HG03469 (cell line): ENCODE results near the gene TOMM22.
"Not testable (repeated sequence)": the region's sequence is repeated elsewhere in the genome, so short reads cannot be mapped to it uniquely, and the experiment has no call there.

Experiments
- ATAC-seq: cut with Tn5 transposase; IDR thresholded peaks from one replicate; pipeline ENCODE4 v1.9.1; 2021; ENCODE audit warnings: mild to moderate bottlenecking, moderate library complexity, moderate number of reproducible peaks; ENCODE audit not compliant: unreplicated experiment

The TOMM22 gene

DNA sequence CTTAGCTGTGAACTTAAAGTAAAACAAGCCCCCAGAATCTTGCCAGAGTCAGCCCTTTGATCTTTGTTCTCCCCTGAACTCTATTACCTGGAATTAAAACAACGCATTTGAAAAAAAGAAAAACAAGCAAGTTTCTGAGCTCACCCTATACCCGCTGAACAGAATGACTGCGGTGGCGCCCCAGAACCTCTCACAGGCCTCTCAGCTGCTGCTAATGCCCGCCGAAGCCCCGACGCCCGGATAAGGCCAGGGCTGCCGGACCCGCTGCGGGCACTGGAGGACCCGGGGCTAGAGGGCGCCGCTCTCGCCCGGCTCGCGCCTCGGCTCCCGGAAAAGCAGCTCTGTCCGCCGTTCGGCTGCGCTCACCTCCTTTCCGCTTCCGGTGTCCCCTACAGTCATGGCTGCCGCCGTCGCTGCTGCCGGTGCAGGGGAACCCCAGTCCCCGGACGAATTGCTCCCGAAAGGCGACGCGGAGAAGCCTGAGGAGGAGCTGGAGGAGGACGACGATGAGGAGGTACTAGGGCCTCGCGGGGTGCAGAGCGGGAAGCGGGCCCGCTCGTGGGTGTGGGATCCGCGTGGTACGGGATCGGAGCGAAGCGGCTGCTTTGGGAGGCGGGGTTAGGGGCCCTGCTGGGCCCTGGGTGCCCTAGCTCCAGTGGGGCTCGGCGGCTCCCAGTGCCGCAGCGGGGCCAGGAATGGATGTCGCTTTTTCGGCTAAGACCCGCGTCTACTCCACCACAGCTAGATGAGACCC, at the start of gene TOMM22:
Gene TOMM22 (plus strand): TSS at position 376 of the 754 bp plus-strand sequence. CDS start 22 bp downstream, at position 398.
- ATAC-seq: peak; percentile 73

DNA sequence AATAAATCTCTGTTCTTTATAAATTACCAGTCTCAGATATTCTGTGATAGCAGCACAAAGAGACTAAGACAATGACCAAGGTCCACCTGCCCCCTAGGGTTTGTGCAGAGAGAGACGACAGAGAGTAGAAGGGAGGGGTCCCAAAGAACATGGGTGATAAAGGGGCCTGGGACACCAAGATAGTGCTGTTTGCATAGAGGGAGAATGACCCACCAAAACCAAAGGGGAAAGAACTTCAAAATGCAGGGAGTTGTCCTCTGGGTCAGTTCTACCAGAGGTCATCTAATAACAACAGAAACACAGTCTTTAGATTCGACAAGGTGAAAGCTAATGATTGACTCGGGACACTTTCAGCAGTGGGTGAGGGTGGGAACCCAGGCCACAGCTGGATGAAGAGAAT, 49.2 kb upstream of the TOMM22 start:
- no peak for ATAC-seq

DNA sequence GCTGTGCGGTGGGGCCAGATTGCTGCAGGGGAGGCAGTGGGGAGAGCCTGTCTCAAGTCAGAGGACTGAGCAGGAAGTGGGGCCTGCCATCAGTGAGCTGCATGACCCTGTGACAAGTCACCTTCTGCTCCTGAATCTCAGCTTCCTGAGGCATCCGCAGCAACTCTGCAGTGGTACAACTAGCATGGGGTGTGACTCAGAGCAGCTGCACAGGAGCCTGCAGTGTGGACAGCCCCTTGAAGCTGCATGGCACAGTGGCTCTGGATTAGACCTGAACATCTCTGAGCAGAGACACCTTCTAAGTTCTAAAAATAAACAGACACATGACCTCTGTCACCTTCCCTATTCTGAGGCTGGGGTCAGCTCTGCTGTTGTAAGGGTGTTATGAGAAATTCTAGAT, 43.5 kb upstream of the TOMM22 start:
- ATAC-seq: no peak

DNA sequence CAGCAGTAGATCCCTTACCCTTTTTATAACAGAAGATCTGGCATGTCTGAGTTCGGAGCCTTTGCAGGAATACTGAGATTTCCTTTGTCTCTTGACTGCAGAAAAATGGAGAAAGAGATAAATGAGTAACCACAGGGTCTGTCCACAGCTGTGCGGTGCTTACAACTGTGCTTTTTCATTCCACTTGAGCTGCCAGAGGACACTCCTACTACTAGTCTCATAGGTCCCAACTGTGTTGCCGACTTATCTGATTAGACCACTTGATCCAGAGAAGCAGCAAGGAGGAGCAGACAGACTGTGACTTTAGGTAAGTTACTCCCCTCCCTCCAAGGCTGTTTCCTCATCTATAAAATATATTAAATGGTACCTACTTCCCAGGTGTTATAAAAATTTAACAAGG, 43.0 kb upstream of the TOMM22 start:
- no peak for ATAC-seq

DNA sequence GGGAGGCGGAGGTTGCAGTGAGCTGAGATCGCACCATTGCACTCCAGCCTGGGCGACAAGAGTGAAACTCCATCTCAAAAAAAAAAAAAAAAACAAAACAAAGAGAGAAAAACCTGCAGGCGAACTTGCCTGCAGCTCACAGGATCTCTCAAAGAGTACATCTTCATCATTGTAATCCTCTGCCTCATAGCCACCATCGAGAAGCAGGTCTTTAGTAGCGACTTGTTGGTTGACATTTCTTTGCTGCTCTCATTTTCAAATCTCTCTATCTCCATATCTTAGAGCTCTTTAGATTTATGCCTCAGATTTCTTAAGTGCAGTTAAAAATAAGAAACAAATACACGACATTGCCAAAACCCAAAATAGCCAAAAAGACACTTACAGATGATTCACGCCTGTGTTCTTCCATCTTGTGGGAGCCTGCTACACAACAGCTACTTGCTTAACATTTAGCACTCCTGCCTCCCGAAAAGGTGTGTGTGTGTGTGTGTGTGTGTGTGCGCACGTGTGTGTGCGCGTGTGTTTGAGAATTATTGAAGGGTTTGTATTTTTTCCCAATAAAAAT, 40.2 kb upstream of the TOMM22 start:
- no peak for ATAC-seq

DNA sequence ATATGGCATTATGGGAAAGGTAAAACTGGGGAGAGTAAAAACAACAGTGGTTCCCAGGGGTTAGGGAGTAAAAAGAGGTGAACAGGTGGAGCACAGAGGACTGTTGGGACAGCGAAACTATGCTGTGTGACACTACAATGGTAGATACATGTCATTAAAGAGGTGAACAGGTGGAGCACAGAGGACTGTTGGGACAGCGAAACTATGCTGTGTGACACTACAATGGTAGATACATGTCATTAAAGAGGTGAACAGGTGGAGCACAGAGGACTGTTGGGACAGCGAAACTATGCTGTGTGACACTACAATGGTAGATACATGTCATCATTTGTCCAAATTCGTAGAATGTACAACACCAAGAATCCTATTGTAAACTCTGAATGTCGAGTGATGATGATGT, 37.5 kb upstream of the TOMM22 start:
- not testable (repeated sequence) for ATAC-seq

DNA sequence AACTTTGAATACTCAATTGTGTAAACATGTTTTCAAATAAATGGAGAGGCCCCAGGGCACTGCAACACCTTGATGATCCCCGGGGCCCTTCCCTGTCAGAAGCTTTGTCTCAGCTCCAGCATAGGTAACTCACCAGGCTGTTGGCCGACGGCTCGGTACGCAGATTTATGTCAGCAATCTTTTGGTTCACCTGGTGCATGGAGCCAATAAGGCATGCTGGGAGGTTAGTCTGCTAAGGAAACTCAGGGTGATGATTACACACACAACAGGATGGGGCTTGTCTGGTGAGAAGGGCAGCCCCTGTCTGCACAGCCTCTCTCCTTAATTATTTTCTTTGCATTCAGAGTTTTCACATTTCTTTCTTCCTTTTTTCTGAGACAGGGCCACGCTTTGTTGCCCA, 36.3 kb upstream of the TOMM22 start:
- no peak for ATAC-seq

DNA sequence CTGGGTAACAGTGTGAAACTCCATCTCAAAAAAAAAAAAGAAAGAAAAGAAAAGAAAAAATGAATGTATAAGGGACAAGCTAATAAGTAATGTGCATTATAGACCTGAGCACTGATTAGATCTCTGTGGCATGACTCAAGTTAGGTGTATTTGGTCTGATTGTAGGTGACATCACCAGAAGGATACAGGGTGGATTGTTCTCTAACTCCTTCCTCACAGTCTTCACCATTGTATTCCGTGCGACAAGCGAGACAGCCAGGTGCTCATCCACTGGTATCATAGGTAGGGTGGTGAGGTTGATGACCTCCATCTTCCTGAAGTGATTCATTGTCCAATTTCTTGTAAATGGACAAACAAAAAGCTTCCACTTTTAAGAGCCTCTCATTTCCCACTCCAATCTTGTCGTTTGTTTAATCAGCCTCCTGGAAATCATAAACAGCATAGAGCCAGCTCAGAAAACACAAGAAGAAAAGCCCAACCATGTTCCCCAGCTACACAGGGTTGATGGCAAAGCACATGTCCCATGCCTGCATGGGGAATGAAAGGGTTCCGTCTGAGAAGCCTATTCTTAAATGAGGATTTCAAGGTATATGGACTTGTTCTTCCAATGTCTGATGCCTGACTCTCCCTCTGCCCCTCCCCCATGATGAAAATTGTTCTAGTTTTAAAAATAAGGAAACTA, 31.8 kb upstream of the TOMM22 start:
- no peak for ATAC-seq

DNA sequence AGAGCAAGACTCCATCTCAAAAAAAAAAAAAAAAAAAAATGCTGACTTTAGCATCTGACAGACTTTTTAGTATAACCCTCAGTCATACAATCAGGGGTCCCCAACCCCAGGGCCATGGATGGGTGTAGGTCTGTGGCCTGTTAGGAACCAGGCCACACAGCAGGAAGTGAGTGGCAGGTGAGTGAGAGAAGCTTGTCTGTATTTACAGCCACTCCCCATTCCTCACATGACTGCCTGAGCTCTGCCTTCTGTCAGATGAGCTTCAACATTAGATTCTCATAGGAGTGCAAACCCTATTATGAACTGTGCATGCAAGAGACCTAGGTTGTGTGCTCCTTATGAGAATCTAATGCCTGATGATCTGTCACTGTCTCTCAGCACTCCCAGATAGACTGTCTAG, 28.9 kb upstream of the TOMM22 start:
- no peak for ATAC-seq

DNA sequence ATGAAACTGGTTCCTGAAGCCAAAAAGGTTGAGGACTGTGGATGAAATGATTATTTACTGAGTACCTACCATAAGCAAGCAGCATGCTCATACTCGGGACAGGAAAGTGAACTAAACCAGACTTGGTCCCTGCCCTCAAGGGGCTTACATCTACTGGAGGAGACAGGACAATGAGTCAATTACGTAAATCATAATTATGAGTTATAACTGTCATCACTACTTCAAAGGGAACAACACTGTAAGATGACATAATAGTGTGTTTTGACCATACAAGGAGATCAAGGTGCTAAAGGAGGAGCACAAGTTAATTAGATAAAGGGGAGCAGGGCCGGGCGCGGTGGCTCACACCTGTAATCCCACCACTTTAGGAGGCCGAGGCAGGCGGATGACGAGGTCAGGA, 28.0 kb upstream of the TOMM22 start:
- no peak for ATAC-seq

DNA sequence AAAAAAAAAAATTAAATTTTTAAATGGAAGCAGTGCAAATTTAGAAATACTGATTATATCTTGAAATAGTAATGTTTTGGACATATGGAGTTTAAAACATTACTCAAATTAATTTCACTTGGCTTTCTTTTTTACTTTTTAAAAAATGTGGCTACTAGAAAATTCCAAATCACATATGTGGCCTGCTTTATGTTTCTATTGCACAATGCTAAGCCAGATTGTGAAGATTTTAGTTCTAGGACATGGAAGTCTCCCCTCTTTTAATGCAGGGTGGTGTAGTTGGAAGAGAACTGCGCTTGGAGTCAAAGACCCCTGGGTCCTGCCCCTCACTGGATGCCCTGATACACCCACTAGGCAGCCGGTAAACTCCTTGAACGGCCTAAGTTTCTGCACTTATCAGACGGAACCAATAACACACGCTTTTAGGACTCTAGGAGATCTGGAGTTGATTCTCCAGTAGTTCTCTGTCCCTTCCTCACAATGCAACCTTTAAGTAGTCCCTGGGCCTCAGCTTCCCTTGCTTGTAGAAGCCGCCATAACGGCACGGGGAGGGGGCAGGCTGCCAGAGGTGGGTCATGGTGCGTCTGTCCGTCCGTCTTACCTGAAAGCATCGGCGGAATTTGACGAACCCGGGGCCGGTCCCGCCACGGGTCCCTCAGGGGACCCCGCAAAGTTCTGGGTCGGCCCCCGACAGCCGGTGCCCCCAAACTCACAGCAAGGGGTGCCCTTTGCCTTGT, 26.1 kb upstream of the TOMM22 start:
- no peak for ATAC-seq

DNA sequence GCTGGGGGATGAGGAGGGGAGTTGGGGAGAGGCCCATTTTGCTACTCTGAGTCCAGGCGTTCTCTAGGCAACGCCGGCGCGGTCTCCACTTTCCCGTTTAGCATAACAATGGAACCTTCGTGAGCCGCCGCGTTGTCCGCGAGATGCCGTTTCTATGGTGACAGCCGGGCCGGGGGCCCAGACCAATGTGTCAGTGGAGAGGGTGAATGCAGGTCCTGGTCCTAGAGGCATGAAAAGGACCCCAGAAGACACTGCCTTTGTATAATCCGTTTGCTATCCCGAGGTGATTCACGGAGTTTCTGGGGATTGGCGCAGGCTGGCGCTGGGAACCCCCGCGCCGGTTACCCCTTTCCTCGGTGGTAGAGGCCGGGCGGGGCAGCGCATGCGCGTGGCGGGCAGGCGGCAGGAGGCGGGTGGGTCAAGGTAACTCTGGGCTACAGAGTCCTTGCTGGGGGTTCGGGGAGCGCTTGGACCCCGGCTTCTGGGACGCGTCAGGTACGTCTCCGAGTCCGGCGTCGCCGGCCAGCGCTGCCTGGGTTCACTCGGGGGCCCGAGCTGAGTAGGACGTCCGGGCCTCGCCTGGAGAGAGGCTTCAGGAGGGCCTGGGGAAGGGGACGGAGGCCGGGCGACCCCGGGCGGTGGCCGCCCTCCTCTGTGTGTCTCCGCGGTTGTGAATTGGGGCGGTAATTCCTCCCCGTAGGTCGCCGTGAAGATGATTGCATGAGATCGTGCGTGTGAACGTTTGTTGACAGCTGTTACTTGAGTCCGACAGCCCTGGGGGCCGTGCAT, 25.3 kb upstream of the TOMM22 start, which contains the start of the genes CBY1 and FAM227A:
Gene CBY1 (plus strand): TSS at position 383 of the 789 bp plus-strand sequence. CDS start 11,417 bp downstream, outside the sequence.
Gene FAM227A (minus strand): TSS at position 137 of the 789 bp plus-strand sequence. CDS start 6,224 bp downstream, outside the sequence.
- peak; percentile 59 for ATAC-seq

DNA sequence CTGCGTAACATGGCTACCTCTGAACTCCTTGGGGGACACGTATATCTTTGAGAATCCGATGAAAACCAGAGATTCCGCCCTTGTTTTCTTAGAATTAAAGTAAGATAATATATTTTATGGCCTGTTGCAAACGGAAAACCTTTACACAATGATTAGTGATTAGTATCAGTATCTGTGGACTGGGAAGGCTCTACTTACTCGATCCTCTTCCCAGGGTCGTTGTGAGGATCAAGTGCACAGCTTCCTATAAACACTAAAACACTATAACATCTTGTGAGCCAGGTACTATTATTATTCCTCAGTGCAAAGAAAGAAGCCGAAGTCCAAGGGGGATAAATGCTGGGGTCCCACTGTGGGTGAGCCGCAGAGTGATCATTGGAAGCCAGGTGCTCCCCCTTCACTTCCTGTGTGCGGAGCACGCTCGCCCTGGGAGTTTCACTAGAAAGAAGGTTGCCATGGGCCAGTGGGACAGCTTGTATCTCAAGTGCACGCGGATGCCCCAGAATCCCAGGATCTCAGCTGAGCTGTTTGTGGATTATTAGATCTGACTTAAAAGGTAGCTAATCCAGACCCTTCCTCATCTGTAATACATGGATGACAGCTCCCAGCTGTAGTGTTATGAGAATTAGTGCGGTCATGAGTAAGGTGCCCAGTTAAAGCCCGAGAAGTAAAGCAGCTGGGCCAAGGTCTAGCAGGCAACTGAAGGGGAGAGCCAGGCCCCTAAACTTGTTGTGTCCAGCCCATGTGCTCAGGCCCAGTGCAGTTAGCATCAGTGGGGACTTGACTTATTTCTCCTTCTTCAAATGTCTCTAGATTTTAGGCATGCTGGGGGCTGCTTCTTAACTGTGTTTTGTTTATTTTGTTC, 24.5 kb upstream of the TOMM22 start:
- no peak for ATAC-seq

DNA sequence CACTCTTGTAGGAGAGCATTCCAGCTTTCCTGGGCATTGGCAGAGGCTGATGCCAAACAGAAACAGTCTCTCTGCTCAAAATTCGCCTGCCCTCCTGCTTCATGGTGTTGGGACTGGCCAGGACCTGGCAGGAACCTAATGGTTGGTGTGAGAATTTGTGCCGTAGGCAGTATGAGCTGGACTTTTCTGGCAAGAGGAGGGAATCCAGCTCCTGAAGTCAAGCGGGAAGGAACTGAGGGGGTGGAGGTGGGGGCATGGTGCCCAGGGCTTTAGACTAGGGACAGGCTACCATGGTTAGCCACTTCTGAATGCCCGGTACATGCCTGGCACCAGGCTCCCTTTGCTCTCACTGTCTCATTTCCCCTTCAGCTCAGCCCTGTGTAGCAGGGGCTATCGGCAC, 6.9 kb upstream of the TOMM22 start:
- ATAC-seq: no peak

DNA sequence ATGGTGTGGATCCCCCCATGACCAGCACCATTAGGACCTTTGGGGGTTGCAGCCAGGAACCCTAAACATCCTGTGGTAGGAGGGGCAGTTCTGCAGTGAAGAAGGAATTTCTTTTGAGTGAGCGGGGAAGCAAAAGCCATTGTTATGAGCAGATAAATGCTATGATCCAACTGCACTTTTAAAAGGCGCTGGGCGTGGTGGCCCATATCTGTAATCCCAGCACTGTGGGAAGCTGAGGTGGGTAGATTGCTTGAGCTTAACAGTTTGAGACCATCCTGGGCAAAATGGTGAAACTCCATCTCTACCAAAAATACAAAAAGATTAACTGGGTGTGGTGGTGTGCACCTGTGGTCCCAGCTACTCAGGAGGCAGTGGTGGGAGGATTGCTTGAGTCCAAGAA, 5.9 kb upstream of the TOMM22 start:
- no peak for ATAC-seq

DNA sequence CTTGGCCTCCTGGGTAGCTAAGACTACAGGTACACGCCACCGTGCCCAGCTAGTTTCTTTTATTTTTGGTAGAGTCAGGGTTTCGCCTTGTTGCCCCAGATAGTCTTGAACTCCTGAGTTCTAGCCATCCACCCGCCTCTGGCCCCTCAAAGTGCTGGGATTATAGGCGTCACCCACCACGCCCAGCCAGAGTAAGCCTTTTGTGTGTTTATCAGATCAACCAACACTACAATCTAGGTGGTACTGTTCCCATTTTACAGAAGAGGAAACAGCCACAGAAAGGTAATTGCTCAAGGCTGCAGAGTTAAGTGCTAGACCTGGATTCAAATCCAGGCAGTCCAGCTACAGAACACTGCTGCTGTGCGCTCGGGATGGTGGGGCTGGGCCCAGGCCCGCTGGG, 3.1 kb downstream of the TOMM22 start:
- ATAC-seq: no peak

DNA sequence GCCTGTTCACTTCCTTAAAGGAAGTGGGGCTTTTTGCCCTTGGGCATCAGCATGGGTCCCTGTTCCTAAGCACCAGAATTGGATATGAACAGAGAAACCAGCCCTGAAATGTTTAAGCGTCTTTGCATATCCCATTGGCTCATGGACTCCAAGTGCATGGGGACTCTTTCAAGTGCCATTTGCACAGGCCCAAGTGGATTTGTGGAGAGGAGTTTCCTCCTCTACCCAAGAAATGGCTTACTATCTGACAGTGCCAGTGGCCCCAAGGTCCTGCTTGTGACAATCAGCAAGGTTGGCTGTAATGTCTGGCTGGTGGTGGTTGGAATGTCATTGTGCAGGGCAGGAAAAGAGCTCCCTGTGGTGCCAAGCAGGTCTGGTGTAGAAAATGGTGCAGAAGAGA, 4.0 kb downstream of the TOMM22 start:
- no peak for ATAC-seq

DNA sequence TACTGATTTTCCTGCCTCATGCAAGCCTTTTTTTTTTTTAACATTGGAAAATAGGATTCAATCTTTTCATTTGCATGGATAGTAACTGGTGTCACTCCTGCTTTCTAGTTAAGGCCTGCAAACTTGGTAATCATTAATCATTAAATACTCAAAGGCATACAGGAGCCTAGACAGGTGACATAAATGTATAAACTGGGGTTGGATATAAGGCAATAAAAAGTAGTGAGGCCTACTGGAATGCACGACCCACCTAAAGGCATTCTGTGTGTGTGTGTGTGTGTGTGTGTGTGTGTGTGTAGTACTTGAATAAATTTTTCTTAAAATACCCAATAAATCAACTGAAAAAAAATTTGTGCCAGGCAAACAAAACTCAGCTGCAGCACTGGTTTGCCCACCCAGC, 7.9 kb downstream of the TOMM22 start:
- ATAC-seq: no peak

DNA sequence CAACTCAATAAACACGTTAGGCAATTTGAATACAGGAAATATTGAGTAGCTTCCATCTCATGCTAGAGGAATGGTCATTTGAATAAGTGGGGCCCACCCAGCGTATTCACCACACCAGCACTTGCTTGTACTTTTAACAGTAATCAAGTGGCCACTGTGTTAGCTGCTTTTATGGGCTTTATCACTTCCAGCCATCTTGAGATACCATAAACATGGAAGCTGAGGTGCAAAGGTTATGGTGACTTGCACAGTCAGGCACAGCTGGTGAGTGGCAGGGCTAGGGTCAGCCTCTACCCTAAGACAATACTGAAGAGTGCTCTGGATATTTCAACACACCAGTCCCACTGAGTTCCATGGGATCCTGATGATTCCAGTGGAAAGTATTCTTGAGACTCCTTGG, 12.3 kb downstream of the TOMM22 start:
- ATAC-seq: no peak

DNA sequence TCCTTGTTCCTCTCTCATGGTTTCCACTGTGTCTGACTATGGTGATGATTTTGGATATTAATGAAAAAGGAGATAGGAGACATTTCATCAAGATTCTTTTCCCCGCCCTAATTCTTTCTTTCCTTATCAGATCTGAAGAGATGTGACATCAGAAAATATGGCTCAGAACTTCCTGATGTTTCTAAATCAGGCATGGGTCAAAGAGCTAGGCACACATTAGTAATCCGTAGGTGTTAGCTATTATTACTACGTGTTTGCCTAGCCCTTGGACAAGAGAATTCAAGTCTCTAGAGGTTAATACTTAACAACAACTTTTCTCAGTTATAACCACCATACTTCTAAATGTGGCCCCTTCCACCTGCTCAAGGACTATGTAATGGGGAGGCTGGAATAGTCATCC, 13.2 kb downstream of the TOMM22 start:
- ATAC-seq: no peak
